GM23248 (cell line): Measurements from ENCODE around the gene DDX31.

ENCODE experiments used
- EZH2 ChIP-seq: fragments of 200-600 bp; sonication (generic); IDR thresholded peaks from 2 replicates; pipeline ENCODE4 v1.6.1; 2018; ENCODE audit warnings: antibody characterized with exemption, mild to moderate bottlenecking; ENCODE audit not compliant: insufficient read depth, poor library complexity, severe bottlenecking
- EZH2phosphoT487 ChIP-seq: fragments of 200-600 bp; sonication (generic); IDR thresholded peaks from 2 replicates; pipeline ENCODE4 v1.6.1; 2018; ENCODE audit warnings: antibody characterized with exemption, moderate library complexity, mild to moderate bottlenecking, low read depth; ENCODE audit not compliant: insufficient read depth

DNA sequence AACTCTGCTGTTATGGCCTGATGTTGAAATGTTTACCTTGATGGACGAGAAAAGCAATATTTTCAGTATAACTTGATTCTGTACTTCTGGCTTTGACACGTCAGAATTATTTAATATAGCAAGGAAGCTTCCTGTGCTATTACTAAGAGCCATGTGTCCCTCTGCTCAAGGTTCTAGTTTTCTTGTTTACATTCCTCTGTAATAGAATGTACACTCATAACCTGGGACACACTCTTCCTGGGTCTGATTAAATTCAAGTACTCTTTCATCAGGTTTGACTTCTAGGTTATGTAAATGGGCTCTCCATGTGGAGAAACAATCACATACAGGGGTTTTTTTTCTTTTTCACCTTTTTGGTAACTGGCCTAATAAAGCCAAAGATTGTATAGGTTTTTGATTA lies 33.6 kb upstream of the DDX31 start:
- no peak for TF ChIP-seq EZH2
- TF ChIP-seq EZH2phosphoT487 = no peak
